Astrocyte (in vitro differentiated cells and primary cell): ENCODE measurements around the gene ILRUN. TPM values are rescaled to one million over a fixed set of nuclear protein-coding genes. Genes with fewer than 3 reads are reported as not detected.

Experiments
- DNase-seq: peaks from one replicate; pipeline ENCODE4 v3.0.0-alpha.2; 2010; ENCODE audit warnings: low read depth
- FAIRE-seq: peaks from 2 replicates; lab custom pipeline; 2011; peaks lifted over from hg19 to GRCh38; lab: Jason Lieb, UNC
- H2AFZ ChIP-seq: 2 replicates; pipeline ENCODE4 v1.6.0; 2012; ENCODE audit warnings: low read depth, low read length, inconsistent platforms
- H3K27ac ChIP-seq: 2 replicates; pipeline ENCODE4 v1.5.1; 2011; ENCODE audit warnings: low read depth, low read length, inconsistent platforms
- H3K27me3 ChIP-seq: 2 replicates; pipeline ENCODE4 v1.6.0; 2011; ENCODE audit warnings: low read length, inconsistent platforms; ENCODE audit not compliant: insufficient read depth
- H3K36me3 ChIP-seq: 2 replicates; pipeline ENCODE4 v1.5.1; 2011; ENCODE audit warnings: low read length, inconsistent platforms; ENCODE audit not compliant: insufficient read depth
- H3K4me1 ChIP-seq: 2 replicates; pipeline ENCODE4 v1.5.1; 2011; ENCODE audit warnings: low read length, inconsistent platforms; ENCODE audit not compliant: insufficient read depth
- H3K4me2 ChIP-seq: 2 replicates; pipeline ENCODE4 v1.6.0; 2012; ENCODE audit warnings: low read length, inconsistent platforms
- H3K4me3 ChIP-seq: 2 replicates; pipeline ENCODE4 v1.5.1; 2011; ENCODE audit warnings: low read depth, mild to moderate bottlenecking, low read length, inconsistent platforms; ENCODE audit not compliant: insufficient read depth
- H3K79me2 ChIP-seq: 2 replicates; pipeline ENCODE4 v1.6.0; 2012; ENCODE audit warnings: mild to moderate bottlenecking, low read length, inconsistent platforms; ENCODE audit not compliant: insufficient read depth
- H3K9ac ChIP-seq: 2 replicates; pipeline ENCODE4 v1.6.0; 2012; ENCODE audit warnings: mild to moderate bottlenecking, low read length, inconsistent platforms
- H3K9me3 ChIP-seq: 2 replicates; pipeline ENCODE4 v1.5.1; 2012; ENCODE audit warnings: low read depth, mild to moderate bottlenecking, low read length, inconsistent platforms; ENCODE audit not compliant: insufficient read depth
- H4K20me1 ChIP-seq: 2 replicates; pipeline ENCODE4 v1.6.0; 2012; ENCODE audit warnings: low read length, inconsistent platforms; ENCODE audit not compliant: insufficient read depth
- H3K27ac Mint-ChIP-seq: one replicate; pipeline ENCODE4 v1.8.0; 2021; ENCODE audit warnings: mild to moderate bottlenecking, mixed read lengths; ENCODE audit not compliant: unreplicated experiment
- H3K27me3 Mint-ChIP-seq: one replicate; pipeline ENCODE4 v1.8.0; 2021; ENCODE audit warnings: low read depth, mixed read lengths; ENCODE audit not compliant: unreplicated experiment
- H3K36me3 Mint-ChIP-seq: one replicate; pipeline ENCODE4 v1.8.0; 2021; ENCODE audit warnings: low read depth, mixed read lengths; ENCODE audit not compliant: unreplicated experiment
- H3K4me1 Mint-ChIP-seq: one replicate; pipeline ENCODE4 v1.8.0; 2021; ENCODE audit warnings: low read depth, mixed read lengths; ENCODE audit not compliant: unreplicated experiment
- H3K4me3 Mint-ChIP-seq: one replicate; pipeline ENCODE4 v1.8.0; 2021; ENCODE audit warnings: mild to moderate bottlenecking, moderate library complexity, mixed read lengths; ENCODE audit not compliant: unreplicated experiment
- H3K9me3 Mint-ChIP-seq: one replicate; pipeline ENCODE4 v1.8.0; 2021; ENCODE audit warnings: mild to moderate bottlenecking, mixed read lengths; ENCODE audit not compliant: unreplicated experiment
- CTCF ChIP-seq: IDR thresholded peaks from 2 replicates; pipeline ENCODE4 v1.5.1; 2011; ENCODE audit warnings: low read depth, mild to moderate bottlenecking, inconsistent platforms, low read length, moderate library complexity; ENCODE audit not compliant: insufficient read depth
- EZH2 ChIP-seq: IDR thresholded peaks from 2 replicates; pipeline ENCODE4 v1.6.1; 2012; ENCODE audit warnings: mild to moderate bottlenecking, low read length, inconsistent platforms; ENCODE audit not compliant: insufficient read depth
- total RNA-seq: library from RNA; stranded (reverse); gene quantifications from 2 replicates; pipeline ENCODE4 v1.2.1, GENCODE V29; 2021

Gene ILRUN
- total RNA-seq, 1 donor from 2014 or later, result 63.3 TPM

GRCh38 chr6:34731393-34732060, 35.0 kb upstream of the ILRUN start:
- Mint-ChIP-seq H3K4me3 (no peak overlapping the region), H3K36me3 (no peaks in the 10 kb centered on the region), H3K27me3 (no peaks in the 10 kb centered on the region), H3K4me1 (no peaks in the 10 kb centered on the region), H3K9me3 (no peaks in the 10 kb centered on the region), H3K27ac (no peak overlapping the region)
- H3K4me1 ChIP-seq, result no peaks in the 10 kb centered on the region
- DNase-seq (no peak), FAIRE-seq (no peak)
- no peak overlapping the region for H3K9ac ChIP-seq
- no peaks in the 10 kb centered on the region for H4K20me1 ChIP-seq
- H3K9me3 ChIP-seq, result no peaks in the 10 kb centered on the region
- no peaks in the 10 kb centered on the region for H3K36me3 ChIP-seq
- no peak overlapping the region for H3K4me2 ChIP-seq
- H3K4me3 ChIP-seq, result no peak overlapping the region
- TF ChIP-seq CTCF, result no peak
- no peak for TF ChIP-seq EZH2
- no peak overlapping the region for H2AFZ ChIP-seq
- no peaks in the 10 kb centered on the region for H3K79me2 ChIP-seq
- H3K27ac ChIP-seq, result no peak overlapping the region
- peaks cover 4% of the 10 kb centered on the region for H3K27me3 ChIP-seq

- Histone ChIP-seq H3K36me3 (no peaks in the 10 kb centered on the region), H3K4me3 (no peak overlapping the region), H3K27ac (no peak overlapping the region), H3K27me3 (peaks cover 4% of the 10 kb centered on the region), H3K9me3 (no peaks in the 10 kb centered on the region), H3K4me1 (no peaks in the 10 kb centered on the region), H3K4me2 (no peak overlapping the region), H3K9ac (no peak overlapping the region), H3K79me2 (no peaks in the 10 kb centered on the region), H4K20me1 (no peaks in the 10 kb centered on the region), H2AFZ (no peak overlapping the region)
- no peak overlapping the region for H3K27ac Mint-ChIP-seq
- H3K36me3 Mint-ChIP-seq, result no peaks in the 10 kb centered on the region
- no peaks in the 10 kb centered on the region for H3K9me3 Mint-ChIP-seq
- TF ChIP-seq EZH2, result no peak
- no peak for TF ChIP-seq CTCF
- no peak overlapping the region for H3K4me3 Mint-ChIP-seq
- H3K4me1 Mint-ChIP-seq, result no peaks in the 10 kb centered on the region
- H3K27me3 Mint-ChIP-seq, result no peaks in the 10 kb centered on the region
- DNase-seq (no peak), FAIRE-seq (no peak)
Observed at GRCh38 chr6:34729631-34730470, 33.3 kb upstream of the ILRUN start.
